ENCODE measurements around the gene INMT.

The INMT gene

GRCh38 chr7:30727061-30727945 is 24.6 kb upstream of the INMT start:
- in situ Hi-C loops (cut with MboI; ENCODE audit: low sequenced_read_pairs), result no loop called here

GRCh38 chr7:30728591-30729100 is 23.3 kb upstream of the INMT start:
- in situ Hi-C loops (cut with MboI; ENCODE audit: low sequenced_read_pairs), result no loop called here

GRCh38 chr7:30729642-30730041 is 22.3 kb upstream of the INMT start:
- in situ Hi-C loops (cut with MboI; ENCODE audit: low sequenced_read_pairs), result no loop called here

GRCh38 chr7:30730097-30730496 is 21.8 kb upstream of the INMT start:
- in situ Hi-C loops (cut with MboI; ENCODE audit: low sequenced_read_pairs), result no loop called here

GRCh38 chr7:30730996-30731395 is 20.9 kb upstream of the INMT start:
- in situ Hi-C loops (cut with MboI; ENCODE audit: low sequenced_read_pairs), result no loop called here

GRCh38 chr7:30731581-30731980 is 20.4 kb upstream of the INMT start:
- in situ Hi-C loops (cut with MboI; ENCODE audit: low sequenced_read_pairs), result no loop called here

GRCh38 chr7:30732606-30733005 is 19.3 kb upstream of the INMT start:
- in situ Hi-C loops (cut with MboI; ENCODE audit: low sequenced_read_pairs), result no loop called here

- in situ Hi-C loops (cut with MboI; ENCODE audit: low sequenced_read_pairs), result no loop called here
These were observed 18.7 kb upstream of the INMT start for GRCh38 chr7:30733216-30733615.

- in situ Hi-C loops (cut with MboI; ENCODE audit: low sequenced_read_pairs), result no loop called here
These were observed 18.2 kb upstream of the INMT start for GRCh38 chr7:30733691-30734090.

- in situ Hi-C loops (cut with MboI; ENCODE audit: low sequenced_read_pairs), result no loop called here
These were observed 17.4 kb upstream of the INMT start for GRCh38 chr7:30734497-30734896.

- in situ Hi-C loops (cut with MboI; ENCODE audit: low sequenced_read_pairs), result no loop called here
These were observed 16.3 kb upstream of the INMT start for GRCh38 chr7:30735631-30736030.

GRCh38 chr7:30736291-30736690 is 15.6 kb upstream of the INMT start:
- in situ Hi-C loops (cut with MboI; ENCODE audit: low sequenced_read_pairs), result no loop called here

GRCh38 chr7:30738026-30738915 is 13.7 kb upstream of the INMT start:
- in situ Hi-C loops (cut with MboI; ENCODE audit: low sequenced_read_pairs), result no loop called here

- in situ Hi-C loops (cut with MboI; ENCODE audit: low sequenced_read_pairs), result no loop called here
These were observed 12.2 kb upstream of the INMT start for GRCh38 chr7:30739691-30740090.

- in situ Hi-C loops (cut with MboI; ENCODE audit: low sequenced_read_pairs), result no loop called here
These were observed 11.3 kb upstream of the INMT start for GRCh38 chr7:30740417-30741181.

- in situ Hi-C loops (cut with MboI; ENCODE audit: low sequenced_read_pairs), result no loop called here
These were observed 10.6 kb upstream of the INMT start for GRCh38 chr7:30741289-30741688.

- in situ Hi-C loops (cut with MboI; ENCODE audit: low sequenced_read_pairs), result no loop called here
These were observed 8.4 kb upstream of the INMT start for GRCh38 chr7:30743371-30744074.

GRCh38 chr7:30744075-30744417 is 7.9 kb upstream of the INMT start:
- in situ Hi-C loops (cut with MboI; ENCODE audit: low sequenced_read_pairs), result no loop called here

- in situ Hi-C loops (cut with MboI; ENCODE audit: low sequenced_read_pairs), result no loop called here
These were observed 6.5 kb upstream of the INMT start for GRCh38 chr7:30745261-30745941.

- in situ Hi-C loops (cut with MboI; ENCODE audit: low sequenced_read_pairs), result no loop called here
These were observed 1.9 kb upstream of the INMT start for GRCh38 chr7:30750010-30750409.
